Left cardiac atrium (tissue), 2 donors: ENCODE data around the gene TMPO. TPM values are rescaled to one million over a fixed set of nuclear protein-coding genes. Genes with fewer than 3 reads are reported as not detected.

Source experiments
- total RNA-seq, 2 donors: library from RNA; stranded (reverse); fragmentation: NEBNext Ultra II Directional; extraction: Animal tissue kit (Norgen Biotek cat#: 25700); gene quantifications; one replicate each; pipeline ENCODE4 v1.2.1, GENCODE V29; 2021
- donor health status: DM: no; HTN: yes; CAD: no; lungs with severe emphysema.
- donor health status: DM: yes; HTN: yes; CAD: no.

TMPO gene
- total RNA-seq, 2 donors from 2014 or later: 16.8 to 23.1 TPM

Other genes with a start within 250 kb of the TMPO start
- 1,000 to 10,000 TPM in 1 of 2 donors, 100 to 1,000 TPM in 1; 988 to 1,201 TPM for gene SLC25A3, start 78.1 kb downstream of the TMPO start, total RNA-seq
- gene IKBIP, start 129.2 kb downstream of the TMPO start, total RNA-seq: 10 to 100 TPM in 1 of 2 donors, 1 to 10 TPM in 1; 9.2 to 12.1 TPM
- 1 to 10 TPM; 6.2 to 7.8 TPM for gene APAF1, start 129.7 kb downstream of the TMPO start, total RNA-seq